ENCODE data around the gene PCNX2. TPM values are rescaled to one million over a fixed set of nuclear protein-coding genes. Genes with fewer than 3 reads are reported as not detected.

The PCNX2 gene
- total and polyA plus RNA-seq, 2 experiments from 2014 or later, result 3.9 to 11.0 TPM

DNA sequence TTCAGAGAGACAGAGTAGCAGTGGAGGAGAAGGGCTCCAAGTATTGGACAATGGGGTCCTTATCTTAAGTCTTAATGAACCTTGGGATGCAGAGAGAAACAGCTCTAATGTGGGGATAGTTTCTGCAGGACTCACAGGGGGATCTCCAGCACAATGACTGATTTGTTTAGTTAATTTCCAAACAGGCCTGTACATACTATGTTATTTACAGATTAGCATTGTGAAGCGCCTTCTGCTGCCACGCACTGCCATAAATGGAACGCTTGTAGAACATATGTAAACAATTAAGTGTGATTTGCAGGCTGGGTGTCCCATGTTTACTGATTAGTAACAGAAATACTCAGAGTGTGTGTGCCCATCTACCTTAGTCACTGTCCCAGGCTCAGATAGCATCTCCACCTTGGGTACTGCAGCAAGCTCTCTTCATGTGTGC, 289.0 kb downstream of the PCNX2 start:
- Histone ChIP-seq H3K4me1 (ENCODE audit: insufficient read depth) (no peaks in the 10 kb centered on the region), H3K27me3 (no peaks in the 10 kb centered on the region), H3K9me3 (ENCODE audit: low read depth) (no peaks in the 10 kb centered on the region), H3K4me3 (no peak overlapping the region), H3K79me2 (no peaks in the 10 kb centered on the region), H3K36me3 (replicated peaks; ENCODE audit: insufficient read depth, low read depth) (no peaks in the 10 kb centered on the region), H3K27ac (no peak overlapping the region), H3K9me2 (replicated peaks; ENCODE audit: insufficient read depth) (no peaks in the 10 kb centered on the region), H2AFZ (no peak overlapping the region), H4K20me1 (ENCODE audit: insufficient read depth, poor library complexity, severe bottlenecking) (no peaks in the 10 kb centered on the region), H3K4me2 (no peak overlapping the region)
- WGBS (ENCODE audit: low lambda C conversion rate, missing lambda C conversion rate), result 60% methylated on average over 3 of the region's 3 CpGs
- no peak for DNase-seq (ENCODE audit: low spot score)
- TF ChIP-seq EZH2 (IDR thresholded peaks at IDR 0.05; ENCODE audit: borderline replicate concordance), result no peak
- TF ChIP-seq, protein P1, sequence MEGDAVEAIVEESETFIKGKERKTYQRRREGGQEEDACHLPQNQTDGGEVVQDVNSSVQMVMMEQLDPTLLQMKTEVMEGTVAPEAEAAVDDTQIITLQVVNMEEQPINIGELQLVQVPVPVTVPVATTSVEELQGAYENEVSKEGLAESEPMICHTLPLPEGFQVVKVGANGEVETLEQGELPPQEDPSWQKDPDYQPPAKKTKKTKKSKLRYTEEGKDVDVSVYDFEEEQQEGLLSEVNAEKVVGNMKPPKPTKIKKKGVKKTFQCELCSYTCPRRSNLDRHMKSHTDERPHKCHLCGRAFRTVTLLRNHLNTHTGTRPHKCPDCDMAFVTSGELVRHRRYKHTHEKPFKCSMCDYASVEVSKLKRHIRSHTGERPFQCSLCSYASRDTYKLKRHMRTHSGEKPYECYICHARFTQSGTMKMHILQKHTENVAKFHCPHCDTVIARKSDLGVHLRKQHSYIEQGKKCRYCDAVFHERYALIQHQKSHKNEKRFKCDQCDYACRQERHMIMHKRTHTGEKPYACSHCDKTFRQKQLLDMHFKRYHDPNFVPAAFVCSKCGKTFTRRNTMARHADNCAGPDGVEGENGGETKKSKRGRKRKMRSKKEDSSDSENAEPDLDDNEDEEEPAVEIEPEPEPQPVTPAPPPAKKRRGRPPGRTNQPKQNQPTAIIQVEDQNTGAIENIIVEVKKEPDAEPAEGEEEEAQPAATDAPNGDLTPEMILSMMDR (IDR thresholded peaks at IDR 0.05; ENCODE audit: poor library complexity), result no peak
- no peak for TF ChIP-seq EZH2phosphoT487 (IDR thresholded peaks at IDR 0.05; ENCODE audit: low read depth, severe bottlenecking, unreplicated experiment)

DNA sequence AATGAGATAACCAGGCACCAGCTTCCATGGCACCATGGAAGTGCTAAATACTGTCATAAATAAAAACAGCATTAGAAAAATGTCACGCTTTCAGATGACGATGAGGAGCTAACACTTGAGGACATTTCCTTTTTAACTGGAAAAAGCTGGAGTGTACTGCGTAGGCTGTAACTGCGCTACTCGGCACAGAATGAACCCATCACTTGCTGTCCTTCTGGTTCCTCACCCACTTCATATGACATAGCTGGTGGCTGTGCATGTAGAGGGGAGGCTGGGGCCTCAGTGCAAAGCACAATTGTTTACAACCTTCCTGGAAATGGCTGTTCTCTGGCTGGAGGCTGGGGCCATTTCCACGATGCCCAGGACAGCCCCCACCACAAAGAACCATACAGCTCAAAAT, 289.4 kb downstream of the PCNX2 start:
- H3K27ac ChIP-seq, result no peak overlapping the region
- WGBS (ENCODE audit: low lambda C conversion rate, missing lambda C conversion rate), result 86% methylated on average over 6 of the region's 6 CpGs

DNA sequence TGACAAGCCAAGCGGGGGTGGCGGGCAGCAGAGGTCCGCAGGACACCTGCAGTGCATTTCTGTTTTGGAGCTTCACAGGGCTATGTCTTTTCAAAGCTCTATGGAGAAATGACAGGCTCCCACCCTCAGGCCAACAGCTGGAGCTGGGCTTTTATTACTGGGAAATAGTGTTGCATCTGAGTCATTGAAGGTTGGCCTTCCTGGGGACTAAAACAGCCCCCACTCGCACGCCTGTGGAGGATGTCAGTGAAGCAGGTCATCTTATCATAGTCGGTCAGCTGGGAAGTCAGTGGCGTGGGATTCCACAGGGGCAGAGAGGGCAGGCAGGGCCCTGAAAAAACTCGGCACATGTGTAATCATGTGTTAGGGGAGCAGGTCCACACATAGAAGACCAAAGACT, 289.8 kb downstream of the PCNX2 start:
- Histone ChIP-seq H3K36me3 (replicated peaks; ENCODE audit: insufficient read depth, low read depth) (no peaks in the 10 kb centered on the region), H3K4me3 (no peak overlapping the region), H3K9me3 (ENCODE audit: low read depth) (no peaks in the 10 kb centered on the region), H3K4me1 (ENCODE audit: insufficient read depth) (no peaks in the 10 kb centered on the region), H4K20me1 (ENCODE audit: insufficient read depth, poor library complexity, severe bottlenecking) (no peaks in the 10 kb centered on the region), H3K27ac (no peak overlapping the region), H3K79me2 (no peaks in the 10 kb centered on the region), H3K27me3 (no peaks in the 10 kb centered on the region), H2AFZ (no peak overlapping the region), H3K9me2 (replicated peaks; ENCODE audit: insufficient read depth) (no peaks in the 10 kb centered on the region), H3K4me2 (no peak overlapping the region)
- DNase-seq (ENCODE audit: low spot score), result no peak
- TF ChIP-seq, protein P1 (IDR thresholded peaks at IDR 0.05; ENCODE audit: poor library complexity), result no peak
- no peak for TF ChIP-seq EZH2 (IDR thresholded peaks at IDR 0.05; ENCODE audit: borderline replicate concordance)
- no peak for TF ChIP-seq EZH2phosphoT487 (IDR thresholded peaks at IDR 0.05; ENCODE audit: low read depth, severe bottlenecking, unreplicated experiment)
- 67% methylated on average over 8 of the region's 8 CpGs for WGBS (ENCODE audit: low lambda C conversion rate, missing lambda C conversion rate)

More for the DNA sequence above, 289.4 kb downstream of the PCNX2 start:
- no peaks in the 10 kb centered on the region for H4K20me1 ChIP-seq (ENCODE audit: insufficient read depth, poor library complexity, severe bottlenecking)
- H3K9me3 ChIP-seq (ENCODE audit: low read depth), result no peaks in the 10 kb centered on the region
- TF ChIP-seq, protein P1 (IDR thresholded peaks at IDR 0.05; ENCODE audit: poor library complexity), result no peak
- no peak for TF ChIP-seq EZH2phosphoT487 (IDR thresholded peaks at IDR 0.05; ENCODE audit: low read depth, severe bottlenecking, unreplicated experiment)
- TF ChIP-seq EZH2 (IDR thresholded peaks at IDR 0.05; ENCODE audit: borderline replicate concordance), result no peak
- no peak overlapping the region for H3K4me2 ChIP-seq
- H3K79me2 ChIP-seq, result no peaks in the 10 kb centered on the region
- H3K36me3 ChIP-seq (replicated peaks; ENCODE audit: insufficient read depth, low read depth), result no peaks in the 10 kb centered on the region
- H3K4me1 ChIP-seq (ENCODE audit: insufficient read depth), result no peaks in the 10 kb centered on the region
- no peaks in the 10 kb centered on the region for H3K9me2 ChIP-seq (replicated peaks; ENCODE audit: insufficient read depth)
- H3K27me3 ChIP-seq, result no peaks in the 10 kb centered on the region
- H2AFZ ChIP-seq, result no peak overlapping the region
- DNase-seq (ENCODE audit: low spot score), result no peak
- H3K4me3 ChIP-seq, result no peak overlapping the region

DNA sequence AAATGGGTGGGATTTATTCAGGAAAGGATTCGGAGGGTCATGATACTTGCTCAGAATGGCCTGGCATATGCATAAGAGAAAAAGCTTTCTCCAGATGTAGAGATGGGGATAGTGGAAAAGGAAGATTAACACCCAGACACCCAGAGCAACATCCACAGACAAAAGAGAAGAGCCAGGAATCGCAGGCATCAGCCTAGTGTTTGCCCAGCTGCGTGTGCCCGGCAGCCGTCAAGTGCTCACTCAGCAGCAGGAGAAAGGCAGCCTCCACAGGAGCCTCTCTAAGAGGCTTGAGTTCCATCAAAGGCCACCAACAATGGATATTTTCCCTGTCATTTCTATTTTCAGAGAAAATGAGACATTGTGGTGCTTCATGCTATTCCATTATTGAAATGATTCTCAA, 290.4 kb downstream of the PCNX2 start:
- no peak overlapping the region for H3K4me3 ChIP-seq
- no peak for DNase-seq (ENCODE audit: low spot score)
- H3K4me1 ChIP-seq (ENCODE audit: insufficient read depth), result no peaks in the 10 kb centered on the region
- H3K27ac ChIP-seq, result no peak overlapping the region
- H3K4me2 ChIP-seq, result no peak overlapping the region
- H3K9me3 ChIP-seq (ENCODE audit: low read depth), result no peaks in the 10 kb centered on the region
- no peak for TF ChIP-seq EZH2phosphoT487 (IDR thresholded peaks at IDR 0.05; ENCODE audit: low read depth, severe bottlenecking, unreplicated experiment)
- no peak for TF ChIP-seq EZH2 (IDR thresholded peaks at IDR 0.05; ENCODE audit: borderline replicate concordance)
- TF ChIP-seq, protein P1 (IDR thresholded peaks at IDR 0.05; ENCODE audit: poor library complexity), result no peak
- no peaks in the 10 kb centered on the region for H3K36me3 ChIP-seq (replicated peaks; ENCODE audit: insufficient read depth, low read depth)
- 93% methylated on average over 5 of the region's 5 CpGs for WGBS (ENCODE audit: low lambda C conversion rate, missing lambda C conversion rate)
- H3K79me2 ChIP-seq, result no peaks in the 10 kb centered on the region
- no peak overlapping the region for H2AFZ ChIP-seq
- no peaks in the 10 kb centered on the region for H3K9me2 ChIP-seq (replicated peaks; ENCODE audit: insufficient read depth)
- no peaks in the 10 kb centered on the region for H3K27me3 ChIP-seq
- H4K20me1 ChIP-seq (ENCODE audit: insufficient read depth, poor library complexity, severe bottlenecking), result no peaks in the 10 kb centered on the region

All from hepatocyte (in vitro differentiated cells).